ENCODE measurements around the gene GPA33. TPM values are rescaled to one million over a fixed set of nuclear protein-coding genes. Genes with fewer than 3 reads are reported as not detected.

Gene GPA33
- total and polyA plus RNA-seq, 11 donors, result 0.15 to 3.6 (median 1.1) TPM; not detected in 1

DNA sequence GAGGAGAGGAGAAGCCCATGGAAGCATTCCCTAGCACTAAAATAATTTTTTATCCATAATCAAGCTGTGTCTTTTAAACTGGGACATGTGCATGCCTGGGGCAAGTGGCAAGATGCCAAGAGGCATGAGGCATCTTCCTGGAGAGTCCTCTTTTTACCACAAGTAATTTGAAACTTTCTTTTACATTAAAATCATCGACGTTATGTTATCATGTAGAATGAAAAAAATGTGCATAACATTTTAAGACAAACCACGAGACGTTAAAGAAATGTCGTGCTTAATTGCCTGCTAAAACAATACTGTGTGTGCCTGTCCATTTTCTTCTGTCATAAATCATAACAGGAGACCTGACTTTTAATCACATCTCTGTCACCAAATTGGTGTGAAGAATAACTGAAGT lies 5.2 kb upstream of the GPA33 start:
- peaks cover 0 to 17% (median 8%) of the 10 kb centered on the region in 12 donors for H3K4me1 ChIP-seq
- peak overlapping the region in 6 of 12 donors; percentile 87 to 98 (median 94) for H3K27ac ChIP-seq
- intact Hi-C loops (cut with DNase I), result no loop called here
- H3K9me3 ChIP-seq, result peaks cover 0 to 4% (median 0%) of the 10 kb centered on the region in 12 donors
- H3K36me3 ChIP-seq, result peaks cover 0 to 25% (median 0%) of the 10 kb centered on the region in 9 donors
- no peaks in the 10 kb centered on the region for H3K27me3 ChIP-seq
- TF ChIP-seq CTCF (IDR thresholded peaks at IDR 0.05) (no peak), POLR2A (IDR thresholded peaks at IDR 0.05) (no peak)
- ATAC-seq (no peak), DNase-seq (no peak)
- WGBS, 4 donors, result 22 to 38% (median 34%) methylated on average over 5 of the region's 5 CpGs
- H3K4me3 ChIP-seq, result peak overlapping the region; percentile 29 to 70 (median 58)

DNA sequence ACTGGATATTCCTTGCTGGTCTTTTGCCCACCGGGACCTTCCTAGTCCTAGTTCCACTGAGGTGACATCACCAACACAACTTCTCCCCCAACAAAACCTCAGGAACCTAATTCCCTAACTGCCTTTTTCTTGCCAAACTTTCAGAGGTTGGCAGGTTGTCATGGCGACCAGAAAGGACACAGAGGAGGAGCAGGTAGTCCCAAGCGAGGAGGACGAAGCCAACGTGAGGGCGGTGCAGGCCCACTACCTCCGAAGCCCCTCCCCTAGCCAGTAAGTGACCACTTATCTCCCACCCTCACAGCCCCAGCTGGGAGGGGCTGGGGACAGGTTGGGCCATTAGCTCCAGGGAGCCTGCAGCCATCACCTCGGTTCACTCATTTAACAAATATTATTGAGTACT lies 4.5 kb upstream of the GPA33 start:
- DNase-seq, result peak in 3 of 5 donors; percentile 30 to 49 (median 36)
- 31 to 68% (median 51%) methylated on average over 8 of the region's 8 CpGs for WGBS, 4 donors
- Histone ChIP-seq H3K27ac (peak overlapping the region; percentile 64 to 98 (median 89)), H3K4me3 (peak overlapping the region; percentile 29 to 70 (median 58)), H3K4me1 (peaks cover 0 to 20% (median 8%) of the 10 kb centered on the region in 12 donors), H3K36me3 (peaks cover 0 to 19% (median 0%) of the 10 kb centered on the region in 9 donors), H3K9me3 (peaks cover 0 to 4% (median 0%) of the 10 kb centered on the region in 12 donors), H3K27me3 (no peaks in the 10 kb centered on the region)
- intact Hi-C loops (cut with DNase I), result no loop called here
- ATAC-seq, result peak in 3 of 4 donors; percentile 45 to 59 (median 54)
- TF ChIP-seq POLR2A (IDR thresholded peaks at IDR 0.05) (no peak), CTCF (IDR thresholded peaks at IDR 0.05) (no peak)

- H3K4me1 ChIP-seq, result peaks cover 0 to 20% (median 8%) of the 10 kb centered on the region in 12 donors
- WGBS, 4 donors, result 38 to 44% (median 41%) methylated on average over 7 to 8 of the region's 8 CpGs
- peak in 4 of 5 donors; percentile 54 to 74 (median 59) for DNase-seq
- peaks cover 0 to 4% (median 0%) of the 10 kb centered on the region in 12 donors for H3K9me3 ChIP-seq
- H3K27me3 ChIP-seq, result no peaks in the 10 kb centered on the region
- intact Hi-C loops (cut with DNase I), result no loop called here
- H3K4me3 ChIP-seq, result peak within 1 kb of the TSS; percentile 29 to 70 (median 58)
- H3K36me3 ChIP-seq, result peaks cover 0 to 19% (median 0%) of the 10 kb centered on the region in 9 donors
- TF ChIP-seq CTCF (IDR thresholded peaks at IDR 0.05), result no peak
- TF ChIP-seq POLR2A (IDR thresholded peaks at IDR 0.05), result peak; percentile 92 to 94
- peak; percentile 90 to 94 (median 93) for ATAC-seq
- peak within 1 kb of the TSS; percentile 64 to 98 (median 89) for H3K27ac ChIP-seq
These were observed 3.8 kb upstream of the GPA33 start, which contains the start of gene STYXL2 for GRCh38 chr1:167093846-167094516. TSS of gene STYXL2 (plus strand) at chr1:167094075. CDS start at chr1:167094850, 775 bp downstream.

DNA sequence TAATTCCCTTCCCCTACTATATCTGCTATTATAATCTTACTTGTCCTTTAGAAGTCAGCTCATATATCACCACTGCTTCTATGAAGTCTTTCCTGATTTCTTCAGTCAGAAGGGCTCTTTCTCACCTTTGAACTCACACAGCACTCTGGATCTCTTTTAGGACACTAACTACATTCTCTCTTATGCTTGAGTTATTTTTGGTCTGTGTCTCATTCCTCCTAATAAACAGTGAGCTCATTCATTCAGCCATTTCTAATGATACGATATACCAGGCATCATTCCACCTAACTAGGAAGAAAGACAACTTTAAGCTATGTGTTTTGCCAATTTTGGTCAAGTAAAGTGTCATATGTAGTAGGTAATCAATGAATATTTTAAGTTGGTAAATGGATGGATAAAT lies 2.5 kb upstream of the GPA33 start:
- peaks cover 0 to 14% (median 0%) of the 10 kb centered on the region in 9 donors for H3K36me3 ChIP-seq
- TF ChIP-seq POLR2A (IDR thresholded peaks at IDR 0.05) (no peak), CTCF (IDR thresholded peaks at IDR 0.05) (no peak)
- peaks cover 0 to 19% (median 8%) of the 10 kb centered on the region in 12 donors for H3K4me1 ChIP-seq
- intact Hi-C loops (cut with DNase I), result no loop called here
- ATAC-seq (peak; percentile 55 to 79 (median 72)), DNase-seq (no peak)
- peak overlapping the region; percentile 64 to 98 (median 89) for H3K27ac ChIP-seq
- no peaks in the 10 kb centered on the region for H3K27me3 ChIP-seq
- peak overlapping the region in 8 of 12 donors; percentile 4 to 37 (median 19) for H3K4me3 ChIP-seq
- WGBS, 4 donors, result 39 to 46% (median 42%) methylated on average over 1 of the region's 1 CpG
- peaks cover 0 to 4% (median 0%) of the 10 kb centered on the region in 12 donors for H3K9me3 ChIP-seq
